H1 (cell line): ENCODE results near the gene PTGIS. TPM values are rescaled to one million over a fixed set of nuclear protein-coding genes. Genes with fewer than 3 reads are reported as not detected.

ENCODE experiments used
- CHD7 ChIP-seq: fragments of 300-600 bp; sonication (generic); IDR thresholded peaks from 2 replicates; pipeline ENCODE4 v1.7.1; 2012; ENCODE audit warnings: low read length, moderate library complexity, mild to moderate bottlenecking, inconsistent platforms; ENCODE audit not compliant: insufficient replicate concordance
- MAFK ChIP-seq: IDR thresholded peaks from 2 replicates; pipeline ENCODE4 v1.6.1; 2012; ENCODE audit warnings: low read depth, mild to moderate bottlenecking, improper control_type of control experiment, low read length
- PHF8 ChIP-seq: fragments of 200-600 bp; sonication (generic); conservative IDR thresholded peaks from 2 replicates; pipeline ENCODE4 v1.7.1; 2012; ENCODE audit warnings: low read depth, mild to moderate bottlenecking, inconsistent platforms, low read length, moderate library complexity
- SRF ChIP-seq: IDR thresholded peaks from 2 replicates; pipeline ENCODE4 v1.6.1; 2011; ENCODE audit warnings: mild to moderate bottlenecking, low read depth, low read length, moderate library complexity
- SUZ12 ChIP-seq: fragments of 200-600 bp; sonication (generic); IDR thresholded peaks from 2 replicates; pipeline ENCODE4 v1.6.1; 2012; ENCODE audit warnings: mild to moderate bottlenecking, inconsistent platforms, low read length, moderate library complexity, mixed read lengths
- polyA plus RNA-seq, 7 experiments: library from polyadenylated mRNA; depleted of rRNA in 3 of 7; stranded (reverse) in 5 of 7; unstranded in 2 of 7; fragments of >200 nt in 5 of 7; fragments of 200-250 nt in 2 of 7; gene quantifications; 1 replicate in 5 of 7; 2 replicates in 1 of 7; 4 replicates in 1 of 7; pipeline versions ENCODE4 v1.2.1 to v1.2.3, GENCODE V29; 2011 to 2013; ENCODE audit warnings: missing spikeins in 2 of 7, mixed read lengths in 2 of 7
- total RNA-seq: library from RNA; stranded (reverse); fragmentation: NEBNext Ultra II Directional; extraction: Animal tissue kit (Norgen Biotek cat#: 25700); gene quantifications from 2 replicates; pipeline ENCODE4 v1.2.1, GENCODE V29; 2021

Gene PTGIS
- total and polyA plus RNA-seq, 2 of the 8 experiments (the other 6 are each of a cell fraction or from before 2014, with no cell fraction given): 29.9 to 35.5 TPM

GRCh38 chr20:49562311-49563014, 5.5 kb downstream of the PTGIS start (continued):
- TF ChIP-seq MAFK (peak; percentile 40; the same call in 1 of the 2 replicates), SUZ12 (no peak), CHD7 (no peak), PHF8 (no peak), SRF (no peak)
